SK-N-SH treated with all-trans-retinoic acid at 6 μM for 48 hours (cell line): Measurements from ENCODE around the gene ACP2.

Experiments
- ATAC-seq: fragments of 200-7000 bp; cut with Tn5 transposase; 3 replicates; pipeline ENCODE4 v1.9.1; 2020; ENCODE audit warnings: mild to moderate bottlenecking, moderate library complexity
- CREB5 ChIP-seq: fragments of 250-450 bp; sonication (Bioruptor Pico); IDR thresholded peaks from 2 replicates; pipeline ENCODE4 v1.5.1; 2020; ENCODE audit warnings: low read depth, mild to moderate bottlenecking, moderate library complexity
- CSDC2 ChIP-seq: fragments of 250-450 bp; sonication (Bioruptor Pico); IDR thresholded peaks from 2 replicates; pipeline ENCODE4 v1.5.0; 2020; ENCODE audit warnings: mild to moderate bottlenecking, moderate library complexity
- CSRNP3 ChIP-seq: fragments of 250-450 bp; sonication (Bioruptor Pico); IDR thresholded peaks from 2 replicates; pipeline ENCODE4 v1.5.1; 2021; ENCODE audit warnings: mild to moderate bottlenecking, moderate library complexity
- ISL1 ChIP-seq: fragments of 250-450 bp; sonication (Bioruptor Pico); IDR thresholded peaks from 2 replicates; pipeline ENCODE4 v2.1.2; 2022; ENCODE audit warnings: mild to moderate bottlenecking, moderate library complexity
- PATZ1 ChIP-seq: fragments of 250-450 bp; sonication (Bioruptor Pico); IDR thresholded peaks from 2 replicates; pipeline ENCODE4 v1.8.0; 2020; ENCODE audit warnings: mild to moderate bottlenecking, moderate library complexity, borderline replicate concordance
- PPARA ChIP-seq: fragments of 250-450 bp; sonication (Bioruptor Pico); IDR thresholded peaks from 2 replicates; pipeline ENCODE4 v1.5.0; 2020; ENCODE audit warnings: mild to moderate bottlenecking, borderline replicate concordance
- RARB ChIP-seq: fragments of 250-450 bp; sonication (Bioruptor Pico); IDR thresholded peaks from 2 replicates; pipeline ENCODE4 v1.8.0; 2021; ENCODE audit warnings: mild to moderate bottlenecking, moderate library complexity
- SNAI2 ChIP-seq: fragments of 250-450 bp; sonication (Bioruptor Pico); IDR thresholded peaks from 2 replicates; pipeline ENCODE4 v1.5.0; 2020; ENCODE audit warnings: mild to moderate bottlenecking, moderate library complexity
- TCF4 ChIP-seq: fragments of 250-450 bp; sonication (Bioruptor Pico); IDR thresholded peaks from 2 replicates; pipeline ENCODE4 v1.8.0; 2021; ENCODE audit warnings: mild to moderate bottlenecking, moderate library complexity, borderline replicate concordance
- TOX ChIP-seq: fragments of 250-450 bp; sonication (Bioruptor Pico); IDR thresholded peaks from 2 replicates; pipeline ENCODE4 v1.8.0; 2021; ENCODE audit warnings: mild to moderate bottlenecking, moderate library complexity, borderline replicate concordance
- ZC3H10 ChIP-seq: fragments of 250-450 bp; sonication (Bioruptor Pico); IDR thresholded peaks from 2 replicates; pipeline ENCODE4 v1.5.1; 2021; ENCODE audit warnings: mild to moderate bottlenecking, moderate library complexity
- ZFP3 ChIP-seq: fragments of 250-450 bp; sonication (Bioruptor Pico); IDR thresholded peaks from 2 replicates; pipeline ENCODE4 v1.5.0; 2020; ENCODE audit warnings: mild to moderate bottlenecking, moderate library complexity
- ZFP30 ChIP-seq: fragments of 450-650 bp; formaldehyde crosslinking; IDR thresholded peaks from 2 replicates; pipeline ENCODE4 v1.5.0; 2022; ENCODE audit warnings: mild to moderate bottlenecking, moderate library complexity
- ZNF565 ChIP-seq: fragments of 450-650 bp; formaldehyde crosslinking; conservative IDR thresholded peaks from 2 replicates; pipeline ENCODE4 v1.5.0; 2020; ENCODE audit warnings: low read depth, mild to moderate bottlenecking, moderate library complexity
- ZNF70 ChIP-seq: fragments of 450-650 bp; formaldehyde crosslinking; IDR thresholded peaks from 2 replicates; pipeline ENCODE4 v1.5.0; 2020; ENCODE audit warnings: mild to moderate bottlenecking, moderate library complexity
- TF ChIP-seq, protein P1 (sequence below): fragments of 250-450 bp; sonication (Bioruptor Pico); IDR thresholded peaks from 2 replicates; pipeline ENCODE4 v1.5.0; 2020; ENCODE audit warnings: mild to moderate bottlenecking, moderate library complexity
- TF ChIP-seq, protein P2 (sequence below): fragments of 250-450 bp; sonication (Bioruptor Pico); IDR thresholded peaks from 2 replicates; pipeline ENCODE4 v1.8.0; 2021; ENCODE audit warnings: low read depth, mild to moderate bottlenecking, moderate library complexity, borderline replicate concordance

ACP2 gene

GRCh38 chr11:47248304-47248663 lies 330 bp downstream of the ACP2 start:
- ATAC-seq, result peak; percentile 63

DNA sequence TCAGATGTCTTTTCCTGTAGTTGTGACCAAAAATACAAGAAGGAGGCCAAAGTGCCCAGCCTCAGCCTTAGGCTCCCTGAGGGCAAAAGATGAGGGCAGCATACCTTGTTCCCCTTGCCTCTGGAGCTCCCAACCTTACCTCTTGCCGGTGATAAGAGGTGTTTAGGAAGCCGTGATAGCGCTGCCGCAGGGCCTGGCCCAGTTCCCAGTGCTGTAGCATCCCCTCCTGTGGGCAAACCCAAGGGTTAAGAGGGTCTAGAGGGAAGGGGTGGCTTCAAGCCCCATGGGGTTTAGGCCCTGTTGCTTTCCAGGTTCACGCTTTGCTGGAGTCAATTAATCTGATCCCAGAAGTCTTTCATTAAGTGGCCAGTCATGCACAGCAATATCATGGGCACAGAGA lies 1.1 kb downstream of the ACP2 start:
- TF ChIP-seq PATZ1 (no peak), CSRNP3 (no peak), ZFP3 (CRISPR knock-in tag) (no peak), TOX (no peak)
- ATAC-seq, result no peak

More at GRCh38 chr11:47248304-47248663, 330 bp downstream of the ACP2 start:
- TF ChIP-seq, protein P1, sequence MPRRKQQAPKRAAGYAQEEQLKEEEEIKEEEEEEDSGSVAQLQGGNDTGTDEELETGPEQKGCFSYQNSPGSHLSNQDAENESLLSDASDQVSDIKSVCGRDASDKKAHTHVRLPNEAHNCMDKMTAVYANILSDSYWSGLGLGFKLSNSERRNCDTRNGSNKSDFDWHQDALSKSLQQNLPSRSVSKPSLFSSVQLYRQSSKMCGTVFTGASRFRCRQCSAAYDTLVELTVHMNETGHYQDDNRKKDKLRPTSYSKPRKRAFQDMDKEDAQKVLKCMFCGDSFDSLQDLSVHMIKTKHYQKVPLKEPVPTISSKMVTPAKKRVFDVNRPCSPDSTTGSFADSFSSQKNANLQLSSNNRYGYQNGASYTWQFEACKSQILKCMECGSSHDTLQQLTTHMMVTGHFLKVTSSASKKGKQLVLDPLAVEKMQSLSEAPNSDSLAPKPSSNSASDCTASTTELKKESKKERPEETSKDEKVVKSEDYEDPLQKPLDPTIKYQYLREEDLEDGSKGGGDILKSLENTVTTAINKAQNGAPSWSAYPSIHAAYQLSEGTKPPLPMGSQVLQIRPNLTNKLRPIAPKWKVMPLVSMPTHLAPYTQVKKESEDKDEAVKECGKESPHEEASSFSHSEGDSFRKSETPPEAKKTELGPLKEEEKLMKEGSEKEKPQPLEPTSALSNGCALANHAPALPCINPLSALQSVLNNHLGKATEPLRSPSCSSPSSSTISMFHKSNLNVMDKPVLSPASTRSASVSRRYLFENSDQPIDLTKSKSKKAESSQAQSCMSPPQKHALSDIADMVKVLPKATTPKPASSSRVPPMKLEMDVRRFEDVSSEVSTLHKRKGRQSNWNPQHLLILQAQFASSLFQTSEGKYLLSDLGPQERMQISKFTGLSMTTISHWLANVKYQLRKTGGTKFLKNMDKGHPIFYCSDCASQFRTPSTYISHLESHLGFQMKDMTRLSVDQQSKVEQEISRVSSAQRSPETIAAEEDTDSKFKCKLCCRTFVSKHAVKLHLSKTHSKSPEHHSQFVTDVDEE (CRISPR knock-in tag), result no peak
- TF ChIP-seq ZC3H10 (CRISPR knock-in tag) (no peak), ZFP30 (no peak), ZNF565 (no peak), PATZ1 (no peak), PPARA (CRISPR knock-in tag) (no peak), ZNF70 (CRISPR knock-in tag) (no peak), CSRNP3 (no peak), CREB5 (CRISPR knock-in tag) (no peak), RARB (CRISPR knock-in tag) (no peak), TCF4 (no peak)
- TF ChIP-seq, all 23 proteins: peak for 0

DNA sequence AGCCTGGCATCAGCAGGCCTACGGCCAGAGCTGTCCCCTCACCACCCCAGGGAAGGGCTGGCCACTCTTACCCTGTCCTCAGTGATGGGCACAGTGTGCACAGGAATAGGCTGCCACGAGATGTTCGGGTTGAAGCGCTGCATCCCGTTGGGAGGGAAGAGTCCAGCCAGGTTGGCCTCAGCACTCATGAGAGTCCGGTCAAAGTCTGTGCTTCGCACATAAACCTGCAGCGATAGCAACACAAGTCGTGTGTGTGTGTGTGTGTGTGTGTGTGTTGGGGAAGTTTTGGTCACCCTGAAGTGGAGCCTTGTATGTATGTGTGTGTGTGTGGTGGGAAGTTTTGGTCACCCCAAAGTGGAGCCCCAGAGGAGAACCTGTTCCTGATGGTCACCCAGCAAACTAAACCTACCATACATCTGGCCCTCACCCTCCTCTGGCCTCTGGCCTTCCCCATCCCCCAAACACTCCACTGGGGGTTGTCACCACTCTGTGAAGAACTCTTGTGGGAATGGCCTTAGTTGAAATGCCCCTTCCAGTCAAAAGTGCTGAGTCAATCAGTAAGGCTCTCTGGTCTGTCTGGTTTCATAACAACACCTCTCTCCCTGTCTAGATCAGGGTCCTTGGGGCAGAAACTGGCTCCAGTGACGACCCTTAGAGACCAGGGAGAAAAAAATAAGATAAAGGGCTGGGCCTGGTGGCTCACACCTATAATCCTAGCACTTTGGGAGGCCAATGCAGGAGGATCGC lies 2.8 kb downstream of the ACP2 start:
- TF ChIP-seq ISL1 (CRISPR knock-in tag) (no peak), CSDC2 (CRISPR knock-in tag) (no peak), SNAI2 (CRISPR knock-in tag) (no peak), TOX (no peak), ZFP30 (no peak)
- TF ChIP-seq, protein P2, sequence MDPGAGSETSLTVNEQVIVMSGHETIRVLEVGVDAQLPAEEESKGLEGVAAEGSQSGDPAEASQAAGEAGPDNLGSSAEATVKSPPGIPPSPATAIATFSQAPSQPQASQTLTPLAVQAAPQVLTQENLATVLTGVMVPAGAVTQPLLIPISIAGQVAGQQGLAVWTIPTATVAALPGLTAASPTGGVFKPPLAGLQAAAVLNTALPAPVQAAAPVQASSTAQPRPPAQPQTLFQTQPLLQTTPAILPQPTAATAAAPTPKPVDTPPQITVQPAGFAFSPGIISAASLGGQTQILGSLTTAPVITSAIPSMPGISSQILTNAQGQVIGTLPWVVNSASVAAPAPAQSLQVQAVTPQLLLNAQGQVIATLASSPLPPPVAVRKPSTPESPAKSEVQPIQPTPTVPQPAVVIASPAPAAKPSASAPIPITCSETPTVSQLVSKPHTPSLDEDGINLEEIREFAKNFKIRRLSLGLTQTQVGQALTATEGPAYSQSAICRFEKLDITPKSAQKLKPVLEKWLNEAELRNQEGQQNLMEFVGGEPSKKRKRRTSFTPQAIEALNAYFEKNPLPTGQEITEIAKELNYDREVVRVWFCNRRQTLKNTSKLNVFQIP, result no peak
- TF ChIP-seq, all 23 proteins: peak for 0
- no peak for ATAC-seq
